Neural progenitor cell (in vitro differentiated cells): ENCODE results near the gene LGR6. TPM values are rescaled to one million over a fixed set of nuclear protein-coding genes. Genes with fewer than 3 reads are reported as not detected.
A peak's percentile ranks its signal among the peaks of the same experiment; 100 is the strongest.

ENCODE experiments used
- DNase-seq: peaks from one replicate; pipeline ENCODE4 v3.0.0-alpha.2; 2016; ENCODE audit warnings: low spot score
- H2AFZ ChIP-seq: fragments of 200-600 bp; sonication (generic); replicated peaks from 2 replicates; pipeline ENCODE4 v1.6.1; 2016; ENCODE audit warnings: antibody characterized with exemption
- H3F3A ChIP-seq: fragments of 200-600 bp; sonication (generic); 2 replicates; pipeline ENCODE4 v1.6.1; 2016; ENCODE audit warnings: antibody characterized with exemption, low read depth
- H3K27ac ChIP-seq: fragments of 200-600 bp; sonication (generic); 2 replicates; pipeline ENCODE4 v1.5.1; 2016; ENCODE audit warnings: mild to moderate bottlenecking
- H3K27me3 ChIP-seq: fragments of 200-600 bp; sonication (generic); 2 replicates; pipeline ENCODE4 v1.6.1; 2016; ENCODE audit warnings: mild to moderate bottlenecking, moderate library complexity
- H3K36me3 ChIP-seq: fragments of 200-600 bp; sonication (generic); 2 replicates; pipeline ENCODE4 v1.5.1; 2016
- H3K4me1 ChIP-seq: fragments of 200-600 bp; sonication (generic); 2 replicates; pipeline ENCODE4 v1.6.1; 2016; ENCODE audit warnings: mixed run types
- H3K4me2 ChIP-seq: fragments of 200-600 bp; sonication (generic); 2 replicates; pipeline ENCODE4 v1.6.1; 2016
- H3K4me3 ChIP-seq: fragments of 200-600 bp; sonication (generic); 2 replicates; pipeline ENCODE4 v1.5.1; 2016
- H3K79me2 ChIP-seq: fragments of 200-600 bp; sonication (generic); 2 replicates; pipeline ENCODE4 v1.6.1; 2016; ENCODE audit warnings: low read depth
- H3K9ac ChIP-seq: fragments of 200-600 bp; sonication (generic); 2 replicates; pipeline ENCODE4 v1.6.1; 2016
- H3K9me3 ChIP-seq: fragments of 200-600 bp; sonication (generic); 2 replicates; pipeline ENCODE4 v1.5.1; 2016; ENCODE audit warnings: low read depth
- H4K20me1 ChIP-seq: fragments of 200-600 bp; sonication (generic); 2 replicates; pipeline ENCODE4 v1.6.1; 2016; ENCODE audit warnings: low read depth
- H3K27ac Mint-ChIP-seq: 3 replicates; pipeline ENCODE4 v1.8.0; 2021; ENCODE audit warnings: mixed read lengths
- H3K27me3 Mint-ChIP-seq: 2 replicates; pipeline ENCODE4 v1.8.0; 2022; ENCODE audit warnings: low read depth, mild to moderate bottlenecking, inconsistent platforms, moderate library complexity, mixed read lengths; ENCODE audit not compliant: insufficient read depth
- H3K36me3 Mint-ChIP-seq: 3 replicates; pipeline ENCODE4 v1.8.0; 2021; ENCODE audit warnings: mixed read lengths
- H3K4me1 Mint-ChIP-seq: 3 replicates; pipeline ENCODE4 v1.8.0; 2021; ENCODE audit warnings: mixed read lengths
- H3K4me3 Mint-ChIP-seq: 3 replicates; pipeline ENCODE4 v1.8.0; 2021; ENCODE audit warnings: mild to moderate bottlenecking, moderate library complexity, mixed read lengths
- H3K9me3 Mint-ChIP-seq: 3 replicates; pipeline ENCODE4 v1.8.0; 2020; ENCODE audit warnings: mixed read lengths
- EZH2 ChIP-seq: fragments of 200-600 bp; sonication (generic); IDR thresholded peaks from 2 replicates; pipeline ENCODE4 v1.6.1; 2017; ENCODE audit warnings: antibody characterized with exemption, mild to moderate bottlenecking, moderate library complexity
- EZH2phosphoT487 ChIP-seq: fragments of 200-600 bp; sonication (generic); IDR thresholded peaks from 2 replicates; pipeline ENCODE4 v1.6.1; 2017; ENCODE audit warnings: antibody characterized with exemption
- total RNA-seq: library from RNA; depleted of rRNA; stranded (reverse); fragments of >200 nt; gene quantifications from 2 replicates; pipeline ENCODE4 v1.2.3, GENCODE V29; 2015; ENCODE audit warnings: low replicate concordance
- TF ChIP-seq, protein P1 (sequence below): fragments of 200-600 bp; sonication (generic); IDR thresholded peaks from 2 replicates; pipeline ENCODE4 v1.5.1; 2017; ENCODE audit warnings: antibody characterized with exemption, mild to moderate bottlenecking

Gene LGR6
- total RNA-seq, 1 donor from 2014 or later = not detected

DNA sequence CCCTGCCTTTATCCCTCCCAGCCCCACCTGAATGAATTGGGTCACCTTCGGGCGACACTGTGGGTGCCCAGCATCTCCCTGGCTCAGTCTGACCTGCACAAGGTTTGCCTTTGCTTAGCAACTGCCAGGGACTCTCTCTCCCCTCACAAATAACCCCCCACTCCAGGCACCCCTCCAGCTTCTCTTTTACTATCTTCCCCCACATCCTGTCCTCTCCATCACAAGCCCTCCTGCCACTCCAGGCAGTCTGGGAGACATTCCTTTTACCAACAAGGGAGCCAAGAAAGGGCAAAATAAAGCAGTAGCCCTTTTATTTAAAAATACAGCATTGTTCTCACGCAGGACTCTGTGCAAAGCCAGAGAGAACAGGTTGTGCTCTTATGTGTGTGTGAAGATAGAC, 23.9 kb downstream of the LGR6 start:
- Histone ChIP-seq H3K36me3 (no peaks in the 10 kb centered on the region), H2AFZ (no peak overlapping the region), H4K20me1 (no peaks in the 10 kb centered on the region), H3F3A (peaks cover 21% of the 10 kb centered on the region), H3K4me3 (no peak overlapping the region), H3K27me3 (peaks cover 14% of the 10 kb centered on the region), H3K9ac (no peak overlapping the region), H3K4me1 (peaks cover 25% of the 10 kb centered on the region), H3K27ac (no peak overlapping the region), H3K79me2 (no peaks in the 10 kb centered on the region), H3K4me2 (no peak overlapping the region), H3K9me3 (no peaks in the 10 kb centered on the region)
- H3K9me3 Mint-ChIP-seq = no peaks in the 10 kb centered on the region
- TF ChIP-seq EZH2phosphoT487 (no peak), EZH2 (no peak)
- TF ChIP-seq, protein P1, sequence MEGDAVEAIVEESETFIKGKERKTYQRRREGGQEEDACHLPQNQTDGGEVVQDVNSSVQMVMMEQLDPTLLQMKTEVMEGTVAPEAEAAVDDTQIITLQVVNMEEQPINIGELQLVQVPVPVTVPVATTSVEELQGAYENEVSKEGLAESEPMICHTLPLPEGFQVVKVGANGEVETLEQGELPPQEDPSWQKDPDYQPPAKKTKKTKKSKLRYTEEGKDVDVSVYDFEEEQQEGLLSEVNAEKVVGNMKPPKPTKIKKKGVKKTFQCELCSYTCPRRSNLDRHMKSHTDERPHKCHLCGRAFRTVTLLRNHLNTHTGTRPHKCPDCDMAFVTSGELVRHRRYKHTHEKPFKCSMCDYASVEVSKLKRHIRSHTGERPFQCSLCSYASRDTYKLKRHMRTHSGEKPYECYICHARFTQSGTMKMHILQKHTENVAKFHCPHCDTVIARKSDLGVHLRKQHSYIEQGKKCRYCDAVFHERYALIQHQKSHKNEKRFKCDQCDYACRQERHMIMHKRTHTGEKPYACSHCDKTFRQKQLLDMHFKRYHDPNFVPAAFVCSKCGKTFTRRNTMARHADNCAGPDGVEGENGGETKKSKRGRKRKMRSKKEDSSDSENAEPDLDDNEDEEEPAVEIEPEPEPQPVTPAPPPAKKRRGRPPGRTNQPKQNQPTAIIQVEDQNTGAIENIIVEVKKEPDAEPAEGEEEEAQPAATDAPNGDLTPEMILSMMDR = no peak
- peaks cover 40% of the 10 kb centered on the region for H3K4me1 Mint-ChIP-seq
- no peak overlapping the region for H3K4me3 Mint-ChIP-seq
- DNase-seq = no peak
- peaks cover 30% of the 10 kb centered on the region for H3K27me3 Mint-ChIP-seq
- H3K36me3 Mint-ChIP-seq = no peaks in the 10 kb centered on the region
- H3K27ac Mint-ChIP-seq = peak overlapping the region; percentile 5

DNA sequence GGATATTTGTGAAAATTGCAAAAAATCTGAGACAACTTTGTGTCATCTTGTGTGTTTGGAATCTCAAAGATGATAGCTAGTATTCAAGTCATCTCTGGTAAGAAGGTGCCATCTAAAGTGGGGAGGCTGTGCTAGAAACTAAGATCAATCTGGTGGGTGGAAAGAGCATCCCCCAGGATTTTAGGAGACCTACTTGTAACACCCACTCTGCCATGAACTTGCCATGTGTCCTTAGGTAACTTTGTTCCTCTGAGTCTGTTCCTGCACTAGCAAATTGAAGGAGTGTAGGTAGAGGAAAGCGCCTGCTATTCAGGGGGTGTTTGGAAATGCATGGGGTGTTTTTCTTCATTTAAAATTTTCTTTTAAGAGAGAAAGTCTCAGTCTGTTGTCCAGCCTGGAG, 24.4 kb downstream of the LGR6 start:
- no peak overlapping the region for H3K27ac ChIP-seq
- no peaks in the 10 kb centered on the region for H4K20me1 ChIP-seq
- no peak overlapping the region for H3K4me2 ChIP-seq
- peaks cover 14% of the 10 kb centered on the region for H3K27me3 ChIP-seq
- no peaks in the 10 kb centered on the region for H3K79me2 ChIP-seq
- H3K4me1 ChIP-seq = peaks cover 25% of the 10 kb centered on the region
- no peak overlapping the region for H2AFZ ChIP-seq
- Mint-ChIP-seq H3K27ac (no peak overlapping the region), H3K27me3 (peaks cover 26% of the 10 kb centered on the region), H3K36me3 (no peaks in the 10 kb centered on the region), H3K4me3 (no peak overlapping the region), H3K9me3 (no peaks in the 10 kb centered on the region), H3K4me1 (peaks cover 41% of the 10 kb centered on the region)
- DNase-seq = no peak
- H3K9me3 ChIP-seq = no peaks in the 10 kb centered on the region
- H3K9ac ChIP-seq = no peak overlapping the region
- no peak overlapping the region for H3K4me3 ChIP-seq
- H3K36me3 ChIP-seq = no peaks in the 10 kb centered on the region
- TF ChIP-seq EZH2 (no peak), EZH2phosphoT487 (no peak)
- TF ChIP-seq, protein P1 = no peak
- H3F3A ChIP-seq = peaks cover 17% of the 10 kb centered on the region

DNA sequence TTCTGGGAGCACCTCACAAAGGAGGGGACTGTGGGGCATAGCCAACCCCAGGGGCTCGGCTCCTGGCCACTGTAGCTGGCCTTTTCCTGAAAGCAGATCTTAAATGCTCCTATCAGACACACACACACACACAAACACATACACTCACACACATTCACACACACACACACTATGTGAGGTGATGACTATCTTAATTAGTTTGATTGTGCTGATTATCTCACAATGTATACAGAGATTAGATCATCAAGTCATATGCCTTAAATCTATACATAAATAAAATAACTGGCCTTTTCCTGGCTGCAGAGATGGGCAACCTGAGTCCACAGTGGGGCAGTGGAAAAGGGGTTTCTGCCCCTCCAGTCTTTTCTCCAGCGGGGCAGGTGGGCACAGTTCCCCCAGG, 27.1 kb downstream of the LGR6 start:
- H3K9ac ChIP-seq = no peak overlapping the region
- Mint-ChIP-seq H3K36me3 (no peaks in the 10 kb centered on the region), H3K9me3 (no peaks in the 10 kb centered on the region), H3K4me3 (peak overlapping the region; percentile 36), H3K27ac (no peak overlapping the region), H3K27me3 (peaks cover 10% of the 10 kb centered on the region), H3K4me1 (peaks cover 32% of the 10 kb centered on the region)
- no peak for TF ChIP-seq EZH2phosphoT487
- TF ChIP-seq EZH2 = no peak
- TF ChIP-seq, protein P1 = no peak
- H3F3A ChIP-seq = no peaks in the 10 kb centered on the region
- no peak overlapping the region for H2AFZ ChIP-seq
- H4K20me1 ChIP-seq = no peaks in the 10 kb centered on the region
- no peak overlapping the region for H3K4me2 ChIP-seq
- no peak overlapping the region for H3K27ac ChIP-seq
- H3K79me2 ChIP-seq = no peaks in the 10 kb centered on the region
- no peaks in the 10 kb centered on the region for H3K9me3 ChIP-seq
- H3K4me3 ChIP-seq = no peak overlapping the region
- no peaks in the 10 kb centered on the region for H3K27me3 ChIP-seq
- no peak for DNase-seq
- H3K4me1 ChIP-seq = peaks cover 23% of the 10 kb centered on the region
- no peaks in the 10 kb centered on the region for H3K36me3 ChIP-seq
